HG03575 (cell line): ENCODE data around the gene ADAM12.
"Not testable (repeated sequence)": the region's sequence is repeated elsewhere in the genome, so short reads cannot be mapped to it uniquely, and the experiment has no call there.

ENCODE experiments used
- ATAC-seq: cut with Tn5 transposase; IDR thresholded peaks from one replicate; pipeline ENCODE4 v1.9.1; 2021; ENCODE audit not compliant: unreplicated experiment, insufficient number of reproducible peaks, low FRiP score; ENCODE audit errors: extremely low read depth

The ADAM12 gene

GRCh38 chr10:126205486-126206205 is 182.6 kb downstream of the ADAM12 start:
- ATAC-seq, result no peak

GRCh38 chr10:126204320-126204719 is 184.0 kb downstream of the ADAM12 start:
- ATAC-seq, result no peak

- ATAC-seq, result no peak
Measured at GRCh38 chr10:126203746-126204145, 184.5 kb downstream of the ADAM12 start.

- no peak for ATAC-seq
Measured at GRCh38 chr10:126201603-126202002, 186.7 kb downstream of the ADAM12 start.

- no peak for ATAC-seq
Measured at GRCh38 chr10:126199221-126199998, 188.9 kb downstream of the ADAM12 start.

- no peak for ATAC-seq
Measured at GRCh38 chr10:126198681-126199080, 189.6 kb downstream of the ADAM12 start.

GRCh38 chr10:126197036-126197543 is 191.2 kb downstream of the ADAM12 start:
- no peak for ATAC-seq

GRCh38 chr10:126196281-126196680 is 192.0 kb downstream of the ADAM12 start:
- no peak for ATAC-seq

- ATAC-seq, result no peak
Measured at GRCh38 chr10:126191192-126191591, 197.1 kb downstream of the ADAM12 start.

GRCh38 chr10:126188679-126189200 is 199.5 kb downstream of the ADAM12 start:
- ATAC-seq, result no peak

GRCh38 chr10:126187399-126187798 is 200.9 kb downstream of the ADAM12 start:
- ATAC-seq, result no peak

- ATAC-seq, result no peak
Measured at GRCh38 chr10:126186766-126187165, 201.5 kb downstream of the ADAM12 start.

- ATAC-seq, result no peak
Measured at GRCh38 chr10:126185676-126186447, 202.4 kb downstream of the ADAM12 start.

GRCh38 chr10:126181626-126182025 is 206.7 kb downstream of the ADAM12 start:
- ATAC-seq, result no peak

- no peak for ATAC-seq
Measured at GRCh38 chr10:126179637-126180036, 208.6 kb downstream of the ADAM12 start.

GRCh38 chr10:126177417-126178030 is 210.8 kb downstream of the ADAM12 start:
- ATAC-seq, result no peak

- ATAC-seq, result no peak
Measured at GRCh38 chr10:126175641-126176262, 212.5 kb downstream of the ADAM12 start.

GRCh38 chr10:126172755-126173154 is 215.5 kb downstream of the ADAM12 start:
- not testable (repeated sequence) for ATAC-seq
